Activated CD4-positive, alpha-beta T cell treated with anti-CD3 and anti-CD28 coated beads, Interleukin-2, Interleukin-4, amounts not matched to agents 100 ng/mL and 50 ng/mL, durations not matched to agents 16 hours and 8 hours (primary cell): ENCODE data around the gene LINGO4.
A peak's percentile ranks its signal among the peaks of the same experiment; 100 is the strongest.

Experiments
- DNase-seq: peaks from one replicate; pipeline ENCODE4 v3.0.0-alpha.2; 2020; ENCODE audit warnings: low spot score

LINGO4 gene

GRCh38 chr1:151805066-151805820, at the start of gene LINGO4:
LINGO4 (minus strand) TSS chr1:151805419; CDS start chr1:151802704, 2,715 bp downstream.
- no peak for DNase-seq

DNA sequence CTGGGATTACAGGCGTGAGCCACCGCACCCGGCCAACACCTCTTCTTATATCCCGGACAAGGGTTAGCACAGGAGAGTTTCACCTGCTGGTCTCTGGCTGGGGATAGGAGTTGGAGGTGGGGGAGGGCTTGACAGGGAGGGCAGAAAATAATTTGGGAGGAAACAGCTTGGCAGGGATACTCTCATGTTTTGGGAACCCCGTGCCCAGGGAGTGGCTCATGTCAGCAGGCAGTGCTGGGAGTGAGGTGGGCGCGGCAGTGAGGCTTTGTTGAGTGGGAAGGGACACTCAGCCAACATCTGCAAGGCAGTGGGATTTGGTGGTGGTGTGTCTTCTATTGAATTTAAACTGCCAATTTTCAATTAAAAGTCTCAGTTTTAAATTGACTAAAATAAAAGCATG, 49.4 kb upstream of the LINGO4 start:
- DNase-seq: no peak

DNA sequence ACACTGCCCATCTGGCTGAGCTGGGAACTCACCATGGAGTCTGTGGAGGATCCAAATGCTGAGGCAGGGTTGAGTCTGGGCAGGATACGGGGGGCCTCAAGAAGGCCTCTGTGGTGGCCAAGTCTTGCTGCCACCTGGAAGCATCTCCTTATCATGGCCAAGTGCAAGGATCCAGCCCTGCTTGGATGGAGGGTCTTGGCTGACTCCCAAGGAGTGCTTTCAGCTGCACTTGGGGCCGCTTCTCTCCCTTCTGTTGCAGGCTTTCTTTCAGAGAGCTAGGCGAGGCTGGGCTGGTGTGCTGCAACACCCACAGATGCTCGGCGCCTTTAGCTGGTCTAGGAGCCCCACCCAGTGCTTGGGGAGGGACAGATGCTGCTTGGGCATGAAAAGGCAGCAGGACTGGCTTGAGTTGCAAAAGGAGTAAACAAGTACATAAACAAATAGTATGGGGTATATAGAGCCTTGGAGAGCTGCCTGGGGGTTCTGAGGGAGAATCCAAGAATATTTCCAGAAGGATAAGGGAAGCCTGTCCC, 48.3 kb upstream of the LINGO4 start, which contains the start of gene THEM5:
Gene THEM5, minus strand, starts transcription at position 302 of the 533 bp plus-strand sequence. Its CDS starts 147 bp downstream, at position 155.
- no peak for DNase-seq

- no peak for DNase-seq
Measured at GRCh38 chr1:151852733-151853132, 47.5 kb upstream of the LINGO4 start.

GRCh38 chr1:151851886-151852285, 46.7 kb upstream of the LINGO4 start:
- DNase-seq: no peak

- DNase-seq: no peak
Measured at GRCh38 chr1:151849871-151850270, 44.7 kb upstream of the LINGO4 start.

DNA sequence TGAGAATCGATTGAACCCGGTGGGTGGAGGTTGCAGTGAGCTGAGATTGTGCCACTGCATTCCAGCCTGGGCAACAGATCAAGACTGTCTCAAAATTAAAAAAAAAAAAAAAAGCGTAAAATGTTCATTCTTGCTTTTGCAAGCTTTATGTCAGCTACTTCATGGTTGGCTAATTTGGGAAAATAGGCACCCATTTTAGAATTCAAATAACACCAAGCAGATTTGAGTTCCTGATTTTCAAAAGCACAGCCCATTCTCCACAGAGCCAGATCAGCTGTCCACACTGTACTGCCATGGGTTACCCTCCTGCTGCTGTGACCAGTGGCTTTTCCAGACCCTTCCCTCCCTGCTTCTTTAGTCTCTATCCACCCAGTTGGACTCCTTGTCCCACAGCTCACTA, 43.9 kb upstream of the LINGO4 start:
- no peak for DNase-seq

DNA sequence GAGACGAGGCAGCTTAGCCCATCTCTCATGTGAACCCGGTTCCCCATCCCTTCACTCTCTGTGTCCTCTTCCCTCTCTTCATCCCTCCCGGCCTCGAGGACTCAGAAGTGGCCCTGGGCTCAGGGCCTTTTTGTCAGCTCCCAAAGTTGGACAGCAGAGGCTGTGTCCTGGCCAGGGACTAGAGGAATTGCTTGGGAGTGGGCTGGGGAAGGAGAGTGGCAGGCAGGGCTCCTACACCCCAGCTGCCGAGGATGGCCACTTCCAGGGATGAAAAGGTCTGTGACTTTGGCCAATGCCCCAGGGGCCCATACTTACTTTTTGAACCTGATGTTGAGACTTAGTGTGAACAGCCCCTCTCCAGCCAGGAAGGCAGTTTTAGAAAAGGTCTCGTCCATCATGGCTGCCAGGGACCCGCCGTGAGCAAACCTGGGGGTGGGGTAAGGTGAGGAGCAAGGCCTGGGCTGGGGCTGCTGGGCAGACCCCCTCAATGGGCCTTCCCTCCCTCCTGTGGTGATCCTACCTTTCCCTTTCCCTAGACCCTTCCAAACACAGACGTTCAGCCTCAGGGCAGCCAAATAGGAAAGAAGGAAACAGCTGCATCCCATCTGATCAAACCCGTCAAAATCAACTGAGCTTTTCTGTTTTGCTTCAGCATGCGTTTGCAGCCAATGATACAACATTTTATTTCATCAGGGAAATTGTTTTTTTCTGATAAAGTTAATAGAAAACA, 42.8 kb upstream of the LINGO4 start:
- DNase-seq: no peak

GRCh38 chr1:151846686-151847237, 41.5 kb upstream of the LINGO4 start:
- no peak for DNase-seq

GRCh38 chr1:151846062-151846568, 40.9 kb upstream of the LINGO4 start:
- peak; percentile 68 for DNase-seq

DNA sequence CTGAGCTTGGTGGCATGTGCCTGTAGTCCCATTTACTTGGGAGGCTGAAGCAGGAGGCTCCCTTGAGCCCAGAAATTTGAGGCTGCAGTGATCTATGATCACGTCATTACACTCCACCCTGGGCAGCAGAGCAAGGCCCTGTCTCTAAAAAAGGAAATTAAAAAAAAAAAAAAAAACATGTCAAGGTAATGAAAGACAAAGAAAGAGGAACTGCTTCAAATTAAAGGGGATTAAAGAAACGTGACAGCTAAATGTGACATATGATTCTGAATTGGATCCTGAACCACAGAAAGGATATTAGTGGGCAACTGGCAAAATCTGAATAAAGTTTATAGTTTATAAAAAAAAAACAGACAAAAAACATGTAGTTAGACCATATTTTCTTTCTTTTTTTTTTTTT, 38.2 kb upstream of the LINGO4 start:
- DNase-seq: no peak

- DNase-seq: no peak
Measured at GRCh38 chr1:151841141-151841540, 35.9 kb upstream of the LINGO4 start.

DNA sequence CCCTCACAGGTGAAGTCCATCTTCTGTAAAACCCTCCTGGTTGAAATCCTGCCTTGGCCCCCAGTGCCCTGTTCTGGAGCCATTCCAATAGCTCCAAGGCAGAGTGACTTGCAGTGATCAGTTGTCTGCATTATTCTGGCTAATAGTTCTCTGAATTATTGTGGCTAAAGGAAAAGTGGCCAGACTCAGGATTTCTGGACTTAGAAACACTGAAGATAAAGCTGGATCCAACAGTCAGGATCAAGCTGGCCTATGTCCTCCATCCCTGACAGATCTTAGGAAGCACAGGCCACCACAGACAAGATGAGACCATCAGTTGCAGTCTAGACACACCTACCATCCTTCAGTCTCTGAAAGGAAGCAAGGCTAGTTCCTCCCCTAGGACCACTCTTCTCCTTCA, 35.2 kb upstream of the LINGO4 start:
- DNase-seq: no peak

- DNase-seq: peak; percentile 85
Measured at GRCh38 chr1:151839457-151840403, 34.5 kb upstream of the LINGO4 start, which contains the start of gene C2CD4D. C2CD4D (minus strand) TSS chr1:151839820; CDS start chr1:151838989, 831 bp downstream.

- DNase-seq: no peak
Measured at GRCh38 chr1:151839082-151839412, 33.8 kb upstream of the LINGO4 start.

DNA sequence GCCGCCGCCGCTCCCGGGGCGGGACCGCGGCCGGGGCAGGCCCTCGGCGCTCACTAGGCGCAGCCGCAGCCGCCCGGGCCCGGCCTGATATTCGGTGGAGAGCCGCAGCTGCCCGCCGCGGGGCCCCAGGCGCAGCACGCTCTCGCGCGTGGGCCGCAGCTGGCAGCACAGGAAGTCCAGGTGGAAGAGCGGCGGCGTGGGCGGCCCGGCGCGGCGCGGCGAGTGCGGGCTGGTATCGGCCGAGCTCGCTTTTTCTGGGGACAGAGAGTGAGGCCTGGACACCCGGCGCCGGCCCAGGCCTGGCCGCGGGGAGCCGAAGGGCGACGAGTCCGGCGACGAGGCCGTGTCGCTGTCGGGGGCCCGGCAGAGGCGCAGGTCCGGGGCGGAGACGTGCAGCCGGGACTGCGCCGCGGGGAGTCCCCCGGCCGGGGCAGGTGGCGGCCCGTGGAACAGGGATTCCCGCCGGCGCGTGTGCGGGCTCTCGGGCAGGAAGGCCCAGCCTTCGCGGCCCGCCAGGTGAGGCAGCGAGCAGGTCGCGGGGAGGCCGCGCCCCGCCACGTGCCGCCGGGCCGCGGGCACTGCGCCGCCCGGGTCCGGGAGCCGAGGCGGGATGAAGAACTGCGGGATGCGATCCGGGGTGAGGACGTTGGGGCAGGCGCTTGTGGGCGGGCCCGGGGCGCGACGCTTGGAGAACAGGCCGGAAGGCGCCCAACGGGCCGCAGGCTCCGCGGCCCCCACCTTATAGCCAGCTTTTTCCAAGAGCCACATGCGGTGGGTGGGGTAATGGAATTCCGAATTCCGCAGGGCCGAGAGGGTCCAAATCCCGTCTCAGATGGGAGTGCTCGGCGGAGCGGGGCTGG, 33.2 kb upstream of the LINGO4 start:
- no peak for DNase-seq

GRCh38 chr1:151837884-151838221, 32.6 kb upstream of the LINGO4 start:
- DNase-seq: no peak

- peak; percentile 63 for DNase-seq
Measured at GRCh38 chr1:151837197-151837596, 32.0 kb upstream of the LINGO4 start.

GRCh38 chr1:151835596-151835995, 30.4 kb upstream of the LINGO4 start:
- DNase-seq: no peak

- DNase-seq: no peak
Measured at GRCh38 chr1:151834239-151834638, 29.0 kb upstream of the LINGO4 start.
